Gastrocnemius medialis (tissue), 4 donors: Measurements from ENCODE around the gene HOXB2.

Experiments
- POLR2A ChIP-seq, 2 donors: fragments of 450-650 bp; IDR thresholded peaks; one replicate each; pipeline ENCODE4 v1.6.1; 2017; ENCODE audit warnings: antibody characterized with exemption in 2 of 2, mild to moderate bottlenecking in 2 of 2, moderate library complexity in 2 of 2
- TF ChIP-seq, protein P1 (sequence below), 5 experiments: fragments of 450-650 bp in 3 of 5; fragments of 200-600 bp in 2 of 5; sonication (generic) in 2 of 5; IDR thresholded peaks in 4 of 5; conservative IDR thresholded peaks in 1 of 5; 1 replicate in 4 of 5; 2 replicates in 1 of 5; pipeline ENCODE4 v1.5.1; 2016 to 2019; ENCODE audit warnings: antibody characterized with exemption in 5 of 5, mild to moderate bottlenecking in 3 of 5, moderate library complexity in 3 of 5

- TF ChIP-seq, protein P1, sequence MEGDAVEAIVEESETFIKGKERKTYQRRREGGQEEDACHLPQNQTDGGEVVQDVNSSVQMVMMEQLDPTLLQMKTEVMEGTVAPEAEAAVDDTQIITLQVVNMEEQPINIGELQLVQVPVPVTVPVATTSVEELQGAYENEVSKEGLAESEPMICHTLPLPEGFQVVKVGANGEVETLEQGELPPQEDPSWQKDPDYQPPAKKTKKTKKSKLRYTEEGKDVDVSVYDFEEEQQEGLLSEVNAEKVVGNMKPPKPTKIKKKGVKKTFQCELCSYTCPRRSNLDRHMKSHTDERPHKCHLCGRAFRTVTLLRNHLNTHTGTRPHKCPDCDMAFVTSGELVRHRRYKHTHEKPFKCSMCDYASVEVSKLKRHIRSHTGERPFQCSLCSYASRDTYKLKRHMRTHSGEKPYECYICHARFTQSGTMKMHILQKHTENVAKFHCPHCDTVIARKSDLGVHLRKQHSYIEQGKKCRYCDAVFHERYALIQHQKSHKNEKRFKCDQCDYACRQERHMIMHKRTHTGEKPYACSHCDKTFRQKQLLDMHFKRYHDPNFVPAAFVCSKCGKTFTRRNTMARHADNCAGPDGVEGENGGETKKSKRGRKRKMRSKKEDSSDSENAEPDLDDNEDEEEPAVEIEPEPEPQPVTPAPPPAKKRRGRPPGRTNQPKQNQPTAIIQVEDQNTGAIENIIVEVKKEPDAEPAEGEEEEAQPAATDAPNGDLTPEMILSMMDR (IDR thresholded peaks at IDR 0.05 in 4 of 5, conservative IDR thresholded peaks at IDR 0.05 in 1 of 5) = no peak
- peak; percentile 15 to 36 for TF ChIP-seq POLR2A (IDR thresholded peaks at IDR 0.05)
These were observed 33.2 kb upstream of the HOXB2 start, which contains the start of gene HOXB4 for GRCh38 chr17:48577946-48578615.
